HepG2 (cell line): ENCODE data around the gene CLIC1. TPM values are rescaled to one million over a fixed set of nuclear protein-coding genes. Genes with fewer than 3 reads are reported as not detected.
A peak's percentile ranks its signal among the peaks of the same experiment; 100 is the strongest.

Experiments
- HDAC2 ChIP-seq: sonication (generic); formaldehyde crosslinking; IDR thresholded peaks from 2 replicates; pipeline ENCODE4 v1.4.0; 2020; ENCODE audit warnings: missing genetic modification reagents
- RXRA ChIP-seq: sonication (generic); formaldehyde crosslinking; IDR thresholded peaks from 2 replicates; pipeline ENCODE4 v1.5.1; 2020; ENCODE audit warnings: missing genetic modification reagents
- SALL1 ChIP-seq: sonication (generic); formaldehyde crosslinking; IDR thresholded peaks from 2 replicates; pipeline ENCODE4 v1.8.0; 2022; ENCODE audit warnings: mild to moderate bottlenecking, missing genetic modification reagents
- TEAD3 ChIP-seq: optimal IDR thresholded peaks from 2 replicates; pipeline ENCODE3; 2016; ENCODE audit warnings: borderline replicate concordance
- ZNF333 ChIP-seq: sonication (generic); formaldehyde crosslinking; IDR thresholded peaks from 2 replicates; pipeline ENCODE4 v1.4.0; 2020; ENCODE audit warnings: mild to moderate bottlenecking, missing genetic modification reagents, borderline replicate concordance
- ZNF607 ChIP-seq: sonication (generic); formaldehyde crosslinking; IDR thresholded peaks from 2 replicates; pipeline ENCODE4 v1.5.1; 2020; ENCODE audit warnings: missing genetic modification reagents, mild to moderate bottlenecking, borderline replicate concordance
- ZNF775 ChIP-seq: sonication (generic); formaldehyde crosslinking; IDR thresholded peaks from 2 replicates; pipeline ENCODE4 v1.4.0; 2020; ENCODE audit warnings: missing genetic modification reagents, mild to moderate bottlenecking, moderate library complexity, borderline replicate concordance
- polyA plus RNA-seq, 8 experiments: library from polyadenylated mRNA; depleted of rRNA in 3 of 8; stranded (reverse) in 7 of 8; unstranded in 1 of 8; fragments of >200 nt; fragmentation: Illumina TruSeq in 4 of 8; extraction: Trizol in 4 of 8; gene quantifications; 2 replicates each; pipeline versions ENCODE4 v1.2.1 to v1.2.3, GENCODE V29; 2011 to 2016; ENCODE audit warnings: low read depth in 4 of 8, missing spikeins in 1 of 8, mixed read lengths in 1 of 8; ENCODE audit not compliant: insufficient read depth in 1 of 8
- total RNA-seq, 5 experiments: library from RNA; depleted of rRNA; stranded (reverse); fragments of >200 nt; fragmentation: Illumina TruSeq; extraction: Trizol; gene quantifications; 2 replicates each; pipeline ENCODE4 v1.2.3, GENCODE V29; 2016; ENCODE audit warnings: low read depth in 1 of 5
- TF ChIP-seq, protein P1 (sequence below): IDR thresholded peaks from 2 replicates; pipeline ENCODE4 v1.6.1; 2016; ENCODE audit warnings: low read depth, borderline replicate concordance
- TF ChIP-seq, protein P2 (sequence below): fragments of 450-650 bp; IDR thresholded peaks from 2 replicates; pipeline ENCODE4 v1.6.1; 2016
- TF ChIP-seq, protein P3 (sequence below): sonication (generic); formaldehyde crosslinking; IDR thresholded peaks from 2 replicates; pipeline ENCODE4 v1.4.0; 2020; ENCODE audit warnings: missing genetic modification reagents

CLIC1 gene
- total and polyA plus RNA-seq, 2 of the 13 experiments (the other 11 are each of a cell fraction or from before 2014, with no cell fraction given), result 602 to 891 TPM

DNA sequence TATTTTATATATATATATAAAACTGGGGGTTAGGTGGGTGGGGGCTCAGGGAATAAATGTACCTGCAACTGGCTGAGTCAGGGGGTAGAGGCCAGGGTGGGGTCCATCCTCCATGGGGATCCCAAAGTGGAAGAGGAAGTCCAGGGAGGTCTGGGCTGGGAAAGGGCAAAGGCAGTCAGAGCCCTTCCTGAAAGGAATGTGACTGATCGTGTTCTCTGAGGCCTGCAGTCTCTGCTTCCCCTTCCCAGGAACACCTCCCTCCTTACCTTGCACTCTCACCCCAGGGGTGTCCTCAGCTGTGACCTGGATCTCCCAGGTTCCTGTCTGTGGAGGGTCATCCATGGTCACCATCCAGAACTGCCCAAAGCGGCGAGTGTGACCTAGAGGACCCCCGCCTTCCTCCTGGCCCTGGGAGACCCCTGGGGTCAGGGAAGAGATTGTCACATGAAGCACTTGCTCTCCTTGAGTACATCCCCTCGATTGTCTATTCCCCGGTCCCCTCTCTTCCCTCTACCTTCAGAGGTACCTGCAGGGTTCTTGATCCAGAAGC lies 30.8 kb upstream of the CLIC1 start (continued):
- TF ChIP-seq, protein P1, sequence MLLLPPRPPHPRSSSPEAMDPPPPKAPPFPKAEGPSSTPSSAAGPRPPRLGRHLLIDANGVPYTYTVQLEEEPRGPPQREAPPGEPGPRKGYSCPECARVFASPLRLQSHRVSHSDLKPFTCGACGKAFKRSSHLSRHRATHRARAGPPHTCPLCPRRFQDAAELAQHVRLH (CRISPR knock-in tag), result no peak
- TF ChIP-seq RXRA (CRISPR knock-in tag), result 0 out of 2 replicates have a peak, but pooled peaks have one; percentile 26
- peak; percentile 15 for TF ChIP-seq TEAD3
- no peak for TF ChIP-seq ZNF333 (CRISPR knock-in tag)
- TF ChIP-seq HDAC2 (CRISPR knock-in tag), result no peak
- no peak for TF ChIP-seq ZNF775 (CRISPR knock-in tag)
- 0 out of 2 replicates have a peak, but pooled peaks have one; percentile 23 for TF ChIP-seq SALL1
- no peak for TF ChIP-seq ZNF607
- TF ChIP-seq, protein P2, sequence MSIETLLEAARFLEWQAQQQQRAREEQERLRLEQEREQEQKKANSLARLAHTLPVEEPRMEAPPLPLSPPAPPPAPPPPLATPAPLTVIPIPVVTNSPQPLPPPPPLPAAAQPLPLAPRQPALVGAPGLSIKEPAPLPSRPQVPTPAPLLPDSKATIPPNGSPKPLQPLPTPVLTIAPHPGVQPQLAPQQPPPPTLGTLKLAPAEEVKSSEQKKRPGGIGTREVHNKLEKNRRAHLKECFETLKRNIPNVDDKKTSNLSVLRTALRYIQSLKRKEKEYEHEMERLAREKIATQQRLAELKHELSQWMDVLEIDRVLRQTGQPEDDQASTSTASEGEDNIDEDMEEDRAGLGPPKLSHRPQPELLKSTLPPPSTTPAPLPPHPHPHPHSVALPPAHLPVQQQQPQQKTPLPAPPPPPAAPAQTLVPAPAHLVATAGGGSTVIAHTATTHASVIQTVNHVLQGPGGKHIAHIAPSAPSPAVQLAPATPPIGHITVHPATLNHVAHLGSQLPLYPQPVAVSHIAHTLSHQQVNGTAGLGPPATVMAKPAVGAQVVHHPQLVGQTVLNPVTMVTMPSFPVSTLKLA, result no peak
- TF ChIP-seq, protein P3, sequence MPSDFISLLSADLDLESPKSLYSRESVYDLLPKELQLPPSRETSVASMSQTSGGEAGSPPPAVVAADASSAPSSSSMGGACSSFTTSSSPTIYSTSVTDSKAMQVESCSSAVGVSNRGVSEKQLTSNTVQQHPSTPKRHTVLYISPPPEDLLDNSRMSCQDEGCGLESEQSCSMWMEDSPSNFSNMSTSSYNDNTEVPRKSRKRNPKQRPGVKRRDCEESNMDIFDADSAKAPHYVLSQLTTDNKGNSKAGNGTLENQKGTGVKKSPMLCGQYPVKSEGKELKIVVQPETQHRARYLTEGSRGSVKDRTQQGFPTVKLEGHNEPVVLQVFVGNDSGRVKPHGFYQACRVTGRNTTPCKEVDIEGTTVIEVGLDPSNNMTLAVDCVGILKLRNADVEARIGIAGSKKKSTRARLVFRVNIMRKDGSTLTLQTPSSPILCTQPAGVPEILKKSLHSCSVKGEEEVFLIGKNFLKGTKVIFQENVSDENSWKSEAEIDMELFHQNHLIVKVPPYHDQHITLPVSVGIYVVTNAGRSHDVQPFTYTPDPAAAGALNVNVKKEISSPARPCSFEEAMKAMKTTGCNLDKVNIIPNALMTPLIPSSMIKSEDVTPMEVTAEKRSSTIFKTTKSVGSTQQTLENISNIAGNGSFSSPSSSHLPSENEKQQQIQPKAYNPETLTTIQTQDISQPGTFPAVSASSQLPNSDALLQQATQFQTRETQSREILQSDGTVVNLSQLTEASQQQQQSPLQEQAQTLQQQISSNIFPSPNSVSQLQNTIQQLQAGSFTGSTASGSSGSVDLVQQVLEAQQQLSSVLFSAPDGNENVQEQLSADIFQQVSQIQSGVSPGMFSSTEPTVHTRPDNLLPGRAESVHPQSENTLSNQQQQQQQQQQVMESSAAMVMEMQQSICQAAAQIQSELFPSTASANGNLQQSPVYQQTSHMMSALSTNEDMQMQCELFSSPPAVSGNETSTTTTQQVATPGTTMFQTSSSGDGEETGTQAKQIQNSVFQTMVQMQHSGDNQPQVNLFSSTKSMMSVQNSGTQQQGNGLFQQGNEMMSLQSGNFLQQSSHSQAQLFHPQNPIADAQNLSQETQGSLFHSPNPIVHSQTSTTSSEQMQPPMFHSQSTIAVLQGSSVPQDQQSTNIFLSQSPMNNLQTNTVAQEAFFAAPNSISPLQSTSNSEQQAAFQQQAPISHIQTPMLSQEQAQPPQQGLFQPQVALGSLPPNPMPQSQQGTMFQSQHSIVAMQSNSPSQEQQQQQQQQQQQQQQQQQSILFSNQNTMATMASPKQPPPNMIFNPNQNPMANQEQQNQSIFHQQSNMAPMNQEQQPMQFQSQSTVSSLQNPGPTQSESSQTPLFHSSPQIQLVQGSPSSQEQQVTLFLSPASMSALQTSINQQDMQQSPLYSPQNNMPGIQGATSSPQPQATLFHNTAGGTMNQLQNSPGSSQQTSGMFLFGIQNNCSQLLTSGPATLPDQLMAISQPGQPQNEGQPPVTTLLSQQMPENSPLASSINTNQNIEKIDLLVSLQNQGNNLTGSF (CRISPR knock-in tag), result no peak
